ENCODE results near the gene SLC4A5.

GRCh38 chr2:74366036-74366435 lies 22.8 kb upstream of the SLC4A5 start:
- no peak for TF ChIP-seq ZBTB7A (tag by site-specific recombination; IDR thresholded peaks at IDR 0.05; ENCODE audit: low read depth)
- TF ChIP-seq PRDM4 (tag by site-specific recombination; IDR thresholded peaks at IDR 0.05) = no peak

Data from HEK293 (cell line).